ENCODE data around the gene TUBB2B. TPM values are rescaled to one million over a fixed set of nuclear protein-coding genes. Genes with fewer than 3 reads are reported as not detected.
"Not testable (repeated sequence)": the region's sequence is repeated elsewhere in the genome, so short reads cannot be mapped to it uniquely, and the experiment has no call there.

The TUBB2B gene
- total and polyA plus RNA-seq, 2 experiments from 2014 or later, result 355 to 794 TPM

GRCh38 chr6:3190056-3190455 is 37.4 kb downstream of the TUBB2B start:
- Histone ChIP-seq H3K4me2 (no peak overlapping the region), H3F3A (replicated peaks; ENCODE audit: low read depth) (peaks cover 6% of the 10 kb centered on the region), H3K79me2 (replicated peaks; ENCODE audit: insufficient read depth) (no peaks in the 10 kb centered on the region), H3K4me3 (no peak overlapping the region), H3K27ac (ENCODE audit: low read depth) (no peak overlapping the region), H3K4me1 (ENCODE audit: insufficient read depth) (peaks cover 24% of the 10 kb centered on the region), H3K9me2 (ENCODE audit: insufficient read depth) (peaks cover 17% of the 10 kb centered on the region; the same call in 1 of the 2 replicates), H3K36me3 (ENCODE audit: insufficient read depth) (no peaks in the 10 kb centered on the region), H4K20me1 (replicated peaks; ENCODE audit: insufficient read depth) (no peaks in the 10 kb centered on the region), H2AFZ (no peak overlapping the region), H3K27me3 (ENCODE audit: insufficient read depth) (no peaks in the 10 kb centered on the region)
- peaks cover 6% of the 10 kb centered on the region for H3K36me3 Mint-ChIP-seq (ENCODE audit: low read depth)
- ATAC-seq (no peak), DNase-seq (ENCODE audit: low spot score) (no peak)
- peaks cover 19% of the 10 kb centered on the region for H3K27me3 Mint-ChIP-seq (ENCODE audit: insufficient read depth, low read depth, poor library complexity)
- no peak overlapping the region for H3K4me3 Mint-ChIP-seq
- no peak overlapping the region for H3K27ac Mint-ChIP-seq
- peaks cover 16% of the 10 kb centered on the region for H3K4me1 Mint-ChIP-seq
- peaks cover 6% of the 10 kb centered on the region; the same call in 2 of the 3 replicates for H3K9me3 Mint-ChIP-seq
- TF ChIP-seq EZH2phosphoT487 (IDR thresholded peaks at IDR 0.05; ENCODE audit: unreplicated experiment), result no peak
- TF ChIP-seq REST (IDR thresholded peaks at IDR 0.05; ENCODE audit: unreplicated experiment), result no peak
- TF ChIP-seq ZNF114 (CRISPR knock-in tag; IDR thresholded peaks at IDR 0.05), result no peak
- TF ChIP-seq CTCF (conservative IDR thresholded peaks at IDR 0.05; ENCODE audit: low read depth in 2 of 2), result no peak
- no peak for TF ChIP-seq NANOG (IDR thresholded peaks at IDR 0.05; ENCODE audit: borderline replicate concordance)
- TF ChIP-seq STAT1 (IDR thresholded peaks at IDR 0.05; ENCODE audit: unreplicated experiment), result no peak
- TF ChIP-seq JUNB (IDR thresholded peaks at IDR 0.05; ENCODE audit: unreplicated experiment), result no peak
- TF ChIP-seq ZNF331 (CRISPR knock-in tag; IDR thresholded peaks at IDR 0.05; ENCODE audit: low read depth), result no peak
- TF ChIP-seq CREB1 (CRISPR knock-in tag; IDR thresholded peaks at IDR 0.05; ENCODE audit: low read depth), result no peak

GRCh38 chr6:3189192-3189591 is 38.3 kb downstream of the TUBB2B start:
- H3K36me3 Mint-ChIP-seq (ENCODE audit: low read depth); DNase-seq (ENCODE audit: low spot score); H3K4me3 ChIP-seq; H3K4me2 ChIP-seq; H3K27ac ChIP-seq (ENCODE audit: low read depth); ATAC-seq; H2AFZ ChIP-seq; H3K36me3 ChIP-seq (ENCODE audit: insufficient read depth); H3K79me2 ChIP-seq (replicated peaks; ENCODE audit: insufficient read depth); H3K9me3 Mint-ChIP-seq; H3K27me3 ChIP-seq (ENCODE audit: insufficient read depth); H4K20me1 ChIP-seq (replicated peaks; ENCODE audit: insufficient read depth); H3K27ac Mint-ChIP-seq; H3K4me3 Mint-ChIP-seq; H3F3A ChIP-seq (replicated peaks; ENCODE audit: low read depth): not testable (repeated sequence)
- peaks cover 17% of the 10 kb centered on the region; the same call in 1 of the 2 replicates for H3K9me2 ChIP-seq (ENCODE audit: insufficient read depth)
- Mint-ChIP-seq H3K27me3 (ENCODE audit: insufficient read depth, low read depth, poor library complexity) (peaks cover 21% of the 10 kb centered on the region), H3K4me1 (peaks cover 16% of the 10 kb centered on the region)
- peaks cover 16% of the 10 kb centered on the region for H3K4me1 ChIP-seq (ENCODE audit: insufficient read depth)
